WTC11 (cell line): ENCODE results near the gene SCARB2.

Experiments used
- ATF2 ChIP-seq: sonication (generic); formaldehyde crosslinking; IDR thresholded peaks from 2 replicates; pipeline ENCODE4 v1.8.1; 2022; ENCODE audit warnings: low read depth, missing genetic modification reagents, borderline replicate concordance
- ESRRA ChIP-seq: sonication (generic); formaldehyde crosslinking; IDR thresholded peaks from 2 replicates; pipeline ENCODE4 v1.8.1; 2022; ENCODE audit warnings: mild to moderate bottlenecking, missing genetic modification reagents, borderline replicate concordance
- MAX ChIP-seq: sonication (generic); formaldehyde crosslinking; IDR thresholded peaks from 2 replicates; pipeline ENCODE4 v1.8.0; 2022; ENCODE audit warnings: mild to moderate bottlenecking, missing genetic modification reagents
- NR1H2 ChIP-seq: sonication (generic); formaldehyde crosslinking; IDR thresholded peaks from 2 replicates; pipeline ENCODE4 v1.9.0; 2021; ENCODE audit warnings: mild to moderate bottlenecking, moderate library complexity, missing genetic modification reagents
- PRRX2 ChIP-seq: fragments of 250-450 bp; sonication (Bioruptor Pico); IDR thresholded peaks from 2 replicates; pipeline ENCODE4 v1.8.0; 2021; ENCODE audit warnings: mild to moderate bottlenecking
- TP53 ChIP-seq: sonication (generic); formaldehyde crosslinking; IDR thresholded peaks from 2 replicates; pipeline ENCODE4 v1.8.1; 2023; ENCODE audit warnings: mild to moderate bottlenecking, missing genetic modification reagents
- ZNF121 ChIP-seq: sonication (generic); formaldehyde crosslinking; IDR thresholded peaks from 2 replicates; pipeline ENCODE4 v1.8.0; 2023; ENCODE audit warnings: missing genetic modification reagents
- ZNF263 ChIP-seq: sonication (generic); formaldehyde crosslinking; IDR thresholded peaks from 2 replicates; pipeline ENCODE4 v1.8.1; 2022; ENCODE audit warnings: low read depth, mild to moderate bottlenecking, moderate library complexity, missing genetic modification reagents
- ZNF423 ChIP-seq: fragments of 250-450 bp; sonication (Bioruptor Pico); IDR thresholded peaks from 2 replicates; pipeline ENCODE4 v2.1.2; 2022; ENCODE audit warnings: mild to moderate bottlenecking, moderate library complexity
- TF ChIP-seq, protein P1 (sequence below): fragments of 200-600 bp; IDR thresholded peaks from 2 replicates; pipeline ENCODE4 v1.8.0; 2022; ENCODE audit warnings: antibody characterized with exemption
- TF ChIP-seq, protein P2 (sequence below): sonication (generic); formaldehyde crosslinking; IDR thresholded peaks from 2 replicates; pipeline ENCODE4 v1.8.0; 2022; ENCODE audit warnings: mild to moderate bottlenecking, missing genetic modification reagents
- TF ChIP-seq, protein P3 (sequence below): sonication (generic); formaldehyde crosslinking; IDR thresholded peaks from 2 replicates; pipeline ENCODE4 v1.8.1; 2023; ENCODE audit warnings: mild to moderate bottlenecking, missing genetic modification reagents

DNA sequence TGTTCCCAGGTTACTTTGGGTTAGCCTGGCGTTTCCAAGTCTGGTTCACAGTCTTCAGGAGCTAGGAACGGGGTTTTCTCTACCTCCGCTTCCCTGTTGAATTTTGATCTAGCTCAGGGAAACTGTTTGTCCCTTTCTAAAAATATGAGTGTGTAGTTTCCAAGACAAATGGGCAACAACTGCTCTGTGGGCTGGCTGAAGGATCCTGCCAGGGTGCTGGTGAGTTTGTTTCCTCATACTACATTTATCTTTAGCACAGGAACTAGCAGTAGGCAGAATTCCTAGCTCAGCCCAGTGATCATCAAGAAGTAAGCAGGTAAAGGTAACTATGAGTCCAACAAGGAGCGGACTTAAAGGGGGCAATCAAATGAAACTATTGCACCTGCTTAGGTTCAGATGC lies 24.6 kb upstream of the SCARB2 start:
- TF ChIP-seq ZNF423 (CRISPR knock-in tag) (no peak), ESRRA (no peak), PRRX2 (CRISPR knock-in tag) (no peak), MAX (no peak), NR1H2 (CRISPR knock-in tag) (no peak), ZNF263 (CRISPR knock-in tag) (no peak), ZNF121 (CRISPR knock-in tag) (no peak), ATF2 (CRISPR knock-in tag) (no peak), TP53 (CRISPR knock-in tag) (no peak)
- TF ChIP-seq, protein P1, sequence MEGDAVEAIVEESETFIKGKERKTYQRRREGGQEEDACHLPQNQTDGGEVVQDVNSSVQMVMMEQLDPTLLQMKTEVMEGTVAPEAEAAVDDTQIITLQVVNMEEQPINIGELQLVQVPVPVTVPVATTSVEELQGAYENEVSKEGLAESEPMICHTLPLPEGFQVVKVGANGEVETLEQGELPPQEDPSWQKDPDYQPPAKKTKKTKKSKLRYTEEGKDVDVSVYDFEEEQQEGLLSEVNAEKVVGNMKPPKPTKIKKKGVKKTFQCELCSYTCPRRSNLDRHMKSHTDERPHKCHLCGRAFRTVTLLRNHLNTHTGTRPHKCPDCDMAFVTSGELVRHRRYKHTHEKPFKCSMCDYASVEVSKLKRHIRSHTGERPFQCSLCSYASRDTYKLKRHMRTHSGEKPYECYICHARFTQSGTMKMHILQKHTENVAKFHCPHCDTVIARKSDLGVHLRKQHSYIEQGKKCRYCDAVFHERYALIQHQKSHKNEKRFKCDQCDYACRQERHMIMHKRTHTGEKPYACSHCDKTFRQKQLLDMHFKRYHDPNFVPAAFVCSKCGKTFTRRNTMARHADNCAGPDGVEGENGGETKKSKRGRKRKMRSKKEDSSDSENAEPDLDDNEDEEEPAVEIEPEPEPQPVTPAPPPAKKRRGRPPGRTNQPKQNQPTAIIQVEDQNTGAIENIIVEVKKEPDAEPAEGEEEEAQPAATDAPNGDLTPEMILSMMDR, result no peak
- TF ChIP-seq, protein P2, sequence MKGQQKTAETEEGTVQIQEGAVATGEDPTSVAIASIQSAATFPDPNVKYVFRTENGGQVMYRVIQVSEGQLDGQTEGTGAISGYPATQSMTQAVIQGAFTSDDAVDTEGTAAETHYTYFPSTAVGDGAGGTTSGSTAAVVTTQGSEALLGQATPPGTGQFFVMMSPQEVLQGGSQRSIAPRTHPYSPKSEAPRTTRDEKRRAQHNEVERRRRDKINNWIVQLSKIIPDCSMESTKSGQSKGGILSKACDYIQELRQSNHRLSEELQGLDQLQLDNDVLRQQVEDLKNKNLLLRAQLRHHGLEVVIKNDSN, result no peak
- TF ChIP-seq, protein P3, sequence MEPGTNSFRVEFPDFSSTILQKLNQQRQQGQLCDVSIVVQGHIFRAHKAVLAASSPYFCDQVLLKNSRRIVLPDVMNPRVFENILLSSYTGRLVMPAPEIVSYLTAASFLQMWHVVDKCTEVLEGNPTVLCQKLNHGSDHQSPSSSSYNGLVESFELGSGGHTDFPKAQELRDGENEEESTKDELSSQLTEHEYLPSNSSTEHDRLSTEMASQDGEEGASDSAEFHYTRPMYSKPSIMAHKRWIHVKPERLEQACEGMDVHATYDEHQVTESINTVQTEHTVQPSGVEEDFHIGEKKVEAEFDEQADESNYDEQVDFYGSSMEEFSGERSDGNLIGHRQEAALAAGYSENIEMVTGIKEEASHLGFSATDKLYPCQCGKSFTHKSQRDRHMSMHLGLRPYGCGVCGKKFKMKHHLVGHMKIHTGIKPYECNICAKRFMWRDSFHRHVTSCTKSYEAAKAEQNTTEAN (CRISPR knock-in tag), result no peak
